HCEC 1CT (cell line): Measurements from ENCODE around the gene FAM193A.
"Not testable (repeated sequence)": the region's sequence is repeated elsewhere in the genome, so short reads cannot be mapped to it uniquely, and the experiment has no call there.

ENCODE experiments used
- DNase-seq: peaks from one replicate; pipeline ENCODE4 v3.0.0-alpha.2; 2017

The FAM193A gene

DNA sequence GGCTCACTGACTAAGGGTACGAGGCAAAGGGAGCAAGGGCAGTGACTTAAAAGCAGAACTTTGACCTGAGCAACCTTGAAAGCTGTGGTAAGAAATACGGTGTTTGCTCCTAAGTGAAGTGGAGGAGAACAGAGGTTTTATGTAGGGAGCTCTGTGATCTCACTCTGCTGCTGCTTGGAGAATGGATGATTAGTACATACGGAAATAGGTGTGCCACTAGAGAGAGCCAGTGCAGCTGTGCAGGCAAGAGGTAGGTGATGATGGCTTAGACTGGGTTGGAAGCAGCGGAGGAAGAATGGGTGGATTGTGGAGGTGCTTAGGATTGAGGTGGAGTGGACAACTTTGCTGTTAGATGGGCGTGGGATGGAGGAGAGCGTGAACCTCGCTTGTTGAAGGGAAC is 85.0 kb downstream of the FAM193A start:
- no peak for DNase-seq

DNA sequence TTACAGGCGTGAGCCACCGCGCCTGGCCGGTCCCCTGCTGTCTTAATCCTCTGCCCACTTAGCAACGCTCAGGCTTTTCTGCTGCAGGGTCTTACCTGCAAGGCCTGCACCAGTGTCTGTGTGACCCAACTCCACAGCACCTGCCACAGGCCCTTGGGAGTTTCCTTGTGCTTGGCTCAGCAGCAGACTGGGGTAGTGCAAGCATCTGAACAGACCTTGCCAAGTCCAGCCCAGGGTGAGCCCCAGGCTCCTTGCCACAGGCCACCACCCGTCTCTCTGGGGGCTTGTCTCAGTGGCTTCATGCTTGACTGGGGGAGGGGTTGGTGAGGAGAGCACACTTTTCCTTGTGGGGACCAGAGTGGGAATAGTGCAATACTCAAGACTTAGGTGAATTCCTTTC is 87.0 kb downstream of the FAM193A start:
- no peak for DNase-seq

DNA sequence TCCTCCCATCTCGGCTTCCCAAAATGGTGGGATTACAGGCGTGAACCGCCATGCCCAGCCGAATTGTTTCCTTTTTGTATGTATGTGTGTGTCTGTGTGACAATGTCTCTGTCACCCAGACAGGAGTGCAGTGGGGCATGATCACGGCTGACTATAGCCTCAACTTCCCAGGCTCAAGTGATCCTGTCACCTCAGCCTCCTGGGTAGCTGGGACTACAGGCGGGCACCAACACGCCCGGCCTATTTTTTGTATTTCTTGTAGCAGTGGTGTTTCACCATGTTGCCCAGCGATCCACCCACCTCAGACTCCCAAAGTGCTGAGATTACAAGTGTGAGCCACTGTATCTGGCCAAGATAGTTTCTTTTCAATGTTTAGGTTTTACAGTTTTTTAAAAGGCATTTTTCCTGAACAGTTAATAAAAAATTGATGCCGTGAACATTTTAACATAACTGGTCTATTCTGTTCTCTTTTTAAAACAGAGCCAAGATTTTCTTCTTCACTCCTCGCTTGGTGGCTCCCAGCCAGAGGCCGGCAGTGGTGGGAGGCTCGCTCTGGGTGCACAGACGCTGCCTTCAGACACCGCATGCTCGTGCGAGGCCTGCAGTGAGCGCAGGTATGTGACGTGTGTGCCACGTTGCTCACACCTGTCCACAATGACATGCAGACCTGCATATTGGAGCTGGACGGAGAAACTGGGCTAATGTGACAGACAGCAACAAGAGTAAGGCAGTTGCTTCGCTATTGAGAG is 88.5 kb downstream of the FAM193A start:
- no peak for DNase-seq

DNA sequence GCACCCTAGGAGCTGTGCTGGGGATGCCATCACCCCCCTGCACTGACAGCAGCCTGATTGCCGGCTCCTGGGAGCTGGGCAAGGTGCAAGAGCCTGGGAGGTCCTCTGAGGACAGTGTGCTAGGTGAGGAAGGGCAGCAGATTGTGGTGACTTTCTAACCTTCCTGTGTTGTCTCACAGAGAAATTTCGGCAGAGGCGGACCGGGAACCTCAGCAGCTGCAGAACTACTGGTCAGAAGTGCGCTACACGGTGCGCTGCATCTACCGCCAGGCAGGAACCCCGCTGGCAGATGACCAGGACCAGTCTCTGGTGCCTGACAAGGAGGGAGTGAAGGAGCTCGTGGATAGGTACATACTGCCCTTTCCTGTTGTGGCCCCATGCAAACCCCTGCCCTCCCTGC is 89.8 kb downstream of the FAM193A start:
- DNase-seq, result no peak

DNA sequence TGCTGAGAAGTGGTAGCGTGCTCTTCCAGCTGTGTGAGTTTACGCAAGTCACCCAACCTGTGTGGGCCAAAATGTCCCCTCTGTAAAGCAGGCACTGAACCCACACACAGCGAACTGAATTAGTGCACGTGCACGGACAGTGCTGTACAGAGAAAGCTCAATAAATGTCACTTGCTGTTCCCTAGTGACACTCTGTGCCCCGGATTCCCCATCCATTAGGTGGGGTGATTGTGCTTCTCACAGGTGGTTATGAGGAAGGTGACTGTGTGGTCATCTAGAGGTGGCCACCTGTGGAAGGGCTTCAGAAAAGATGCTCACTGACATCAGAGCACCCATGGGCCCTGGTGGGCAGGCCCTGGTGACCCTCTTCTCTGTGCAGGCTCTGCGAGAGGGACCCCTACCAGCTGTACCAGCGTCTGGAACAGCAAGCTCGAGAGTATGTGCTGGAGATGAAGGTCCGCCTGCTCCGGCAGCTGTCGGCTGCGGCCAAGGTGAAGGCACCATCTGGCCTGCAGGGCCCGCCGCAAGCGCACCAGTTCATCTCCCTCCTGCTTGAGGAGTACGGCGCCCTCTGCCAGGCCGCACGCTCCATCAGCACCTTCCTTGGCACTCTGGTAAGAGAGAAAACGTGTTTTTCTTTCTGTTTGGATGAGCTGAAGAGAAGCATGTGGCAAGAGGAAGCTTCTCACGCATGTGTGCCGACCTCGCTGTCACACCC is 94.3 kb downstream of the FAM193A start:
- no peak for DNase-seq

DNA sequence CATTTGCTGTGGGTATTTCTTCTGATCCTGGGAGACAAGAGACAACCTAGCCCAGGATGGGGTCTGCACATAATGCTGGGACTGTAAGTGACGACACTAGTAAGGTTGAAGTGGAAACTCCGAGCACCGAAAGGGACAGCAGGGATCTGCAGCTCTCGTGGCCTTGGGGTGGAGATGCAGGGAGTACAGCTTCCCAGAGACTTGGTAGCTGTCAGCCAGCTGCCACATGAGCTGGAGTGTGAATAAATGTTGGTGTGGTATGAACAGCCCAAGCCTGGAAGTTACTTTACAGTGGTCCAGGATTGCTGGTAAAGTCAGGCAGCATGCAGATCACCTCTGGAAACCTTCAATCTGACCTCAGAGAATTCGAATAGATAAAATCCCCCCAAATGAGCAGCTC is 97.6 kb downstream of the FAM193A start:
- no peak for DNase-seq

DNA sequence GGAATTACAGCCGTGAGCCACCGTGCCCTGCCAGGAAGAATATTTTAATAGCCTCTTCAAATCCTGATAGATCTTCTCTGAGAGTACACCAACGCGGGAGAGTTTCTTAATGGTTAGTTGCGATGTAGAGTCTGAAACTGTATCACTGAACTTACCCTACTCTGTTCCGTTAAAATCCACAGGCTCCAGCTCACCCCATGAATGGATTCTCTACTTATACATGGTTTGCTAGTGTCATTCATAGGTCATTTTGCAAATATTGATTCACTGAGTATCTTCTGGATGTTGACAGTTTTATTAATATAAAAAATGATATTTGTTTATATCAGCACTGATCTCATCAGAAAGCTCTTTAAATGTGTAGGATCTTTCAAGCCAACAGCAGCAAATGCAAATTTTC is 99.9 kb downstream of the FAM193A start:
- DNase-seq, result no peak

DNA sequence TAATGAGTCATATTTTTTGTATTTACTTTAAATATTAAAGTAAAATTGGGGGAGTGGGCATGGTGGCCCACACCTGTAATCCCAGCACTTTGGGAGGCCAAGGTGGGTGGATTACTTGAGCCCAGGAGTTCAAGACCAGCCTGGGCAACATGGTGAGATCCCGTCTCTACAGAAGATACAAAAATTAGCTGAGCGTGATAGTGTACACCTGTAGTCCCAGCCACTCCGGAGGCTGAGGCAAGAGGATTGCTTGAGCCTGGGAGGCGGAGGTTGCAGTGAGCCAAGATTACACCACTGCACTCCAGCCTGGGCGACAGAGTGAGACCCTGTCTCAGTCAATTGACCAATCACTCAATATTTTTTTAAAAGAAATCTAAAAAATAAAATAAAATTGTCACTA is 100.5 kb downstream of the FAM193A start:
- DNase-seq, result not testable (repeated sequence)

DNA sequence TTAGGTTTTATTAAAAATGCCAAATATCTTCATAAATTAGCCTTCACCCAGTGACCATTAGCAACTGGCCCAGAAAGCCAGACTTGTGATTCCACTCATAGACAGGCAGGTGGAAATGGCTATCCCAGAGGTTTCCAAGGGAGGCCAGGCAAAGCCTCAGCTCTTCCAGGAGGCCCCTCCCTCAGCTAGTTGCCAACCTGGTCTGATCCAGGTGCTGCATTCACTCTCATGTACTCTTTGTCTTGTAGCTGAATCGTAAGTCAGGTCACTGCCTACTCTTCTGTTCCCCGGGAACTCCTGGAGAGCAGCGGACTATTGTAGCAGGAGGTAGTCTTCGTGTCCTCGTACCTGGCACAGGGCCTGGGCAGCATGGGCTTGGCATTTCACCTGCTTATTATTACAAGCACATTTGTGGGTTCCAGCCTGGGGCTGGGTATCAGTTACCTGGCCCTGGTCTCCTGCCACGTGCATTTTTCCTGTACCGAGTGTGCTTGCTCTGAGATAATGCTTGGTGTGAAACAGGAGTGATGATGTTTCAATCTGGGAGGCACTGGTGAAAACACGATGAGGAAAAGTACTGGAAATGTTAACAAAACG is 101.6 kb downstream of the FAM193A start:
- no peak for DNase-seq

DNA sequence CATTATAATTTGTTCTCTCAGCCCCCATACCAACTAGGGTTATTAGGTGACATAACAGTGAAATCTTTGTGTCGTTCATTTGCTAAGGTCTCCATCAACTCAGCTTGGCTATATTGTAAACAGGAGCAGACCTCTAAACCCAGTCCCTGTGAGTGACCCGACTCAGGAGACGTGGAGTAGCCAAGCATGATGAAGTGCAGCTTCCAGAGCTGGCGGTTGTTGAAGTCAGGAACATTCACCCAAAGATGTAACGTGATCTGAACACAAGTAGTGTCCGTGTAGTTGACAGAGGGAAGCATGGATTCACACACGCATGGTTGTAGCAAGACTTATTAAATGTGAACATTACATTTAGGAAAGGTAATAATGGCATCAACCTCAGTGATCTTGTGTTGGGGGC is 102.3 kb downstream of the FAM193A start:
- no peak for DNase-seq

DNA sequence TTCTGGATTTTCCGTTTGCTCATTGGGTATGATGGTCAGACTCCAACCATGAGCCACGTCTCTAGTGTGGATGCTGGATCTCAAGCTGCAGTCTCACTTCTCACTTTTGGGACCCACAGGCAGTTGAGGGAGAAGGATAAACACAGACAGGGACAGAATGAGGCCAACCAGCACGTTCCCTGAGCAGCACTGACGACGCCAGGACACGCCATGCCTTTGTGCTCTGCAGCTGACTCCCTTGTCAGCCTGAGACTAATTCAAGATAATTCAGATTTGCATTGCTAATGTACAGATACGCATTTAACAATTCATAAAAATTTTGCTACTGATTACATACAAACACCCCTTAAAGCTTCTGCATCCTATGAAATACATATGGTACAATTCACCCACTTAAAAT is 106.5 kb downstream of the FAM193A start:
- DNase-seq, result no peak

DNA sequence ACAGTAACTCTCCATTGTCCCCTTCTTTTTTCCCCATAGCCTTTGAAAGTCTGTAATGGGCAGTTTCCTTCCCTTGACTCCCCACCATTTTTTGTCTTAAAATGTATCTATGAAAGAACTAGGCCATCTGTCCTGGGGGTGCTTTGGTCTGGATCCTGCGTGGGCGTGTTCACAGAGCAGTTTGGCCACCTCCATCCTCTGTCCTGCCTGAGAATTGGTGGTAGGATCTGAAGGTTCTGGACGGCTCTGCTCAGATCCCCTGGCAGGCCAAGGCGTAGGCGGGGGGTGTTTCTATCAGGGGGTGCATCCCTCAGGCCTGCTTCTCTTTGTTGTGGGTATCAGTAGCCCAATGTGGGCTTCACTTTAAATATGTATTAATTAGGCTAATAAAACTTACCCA is 107.1 kb downstream of the FAM193A start:
- DNase-seq, result no peak

DNA sequence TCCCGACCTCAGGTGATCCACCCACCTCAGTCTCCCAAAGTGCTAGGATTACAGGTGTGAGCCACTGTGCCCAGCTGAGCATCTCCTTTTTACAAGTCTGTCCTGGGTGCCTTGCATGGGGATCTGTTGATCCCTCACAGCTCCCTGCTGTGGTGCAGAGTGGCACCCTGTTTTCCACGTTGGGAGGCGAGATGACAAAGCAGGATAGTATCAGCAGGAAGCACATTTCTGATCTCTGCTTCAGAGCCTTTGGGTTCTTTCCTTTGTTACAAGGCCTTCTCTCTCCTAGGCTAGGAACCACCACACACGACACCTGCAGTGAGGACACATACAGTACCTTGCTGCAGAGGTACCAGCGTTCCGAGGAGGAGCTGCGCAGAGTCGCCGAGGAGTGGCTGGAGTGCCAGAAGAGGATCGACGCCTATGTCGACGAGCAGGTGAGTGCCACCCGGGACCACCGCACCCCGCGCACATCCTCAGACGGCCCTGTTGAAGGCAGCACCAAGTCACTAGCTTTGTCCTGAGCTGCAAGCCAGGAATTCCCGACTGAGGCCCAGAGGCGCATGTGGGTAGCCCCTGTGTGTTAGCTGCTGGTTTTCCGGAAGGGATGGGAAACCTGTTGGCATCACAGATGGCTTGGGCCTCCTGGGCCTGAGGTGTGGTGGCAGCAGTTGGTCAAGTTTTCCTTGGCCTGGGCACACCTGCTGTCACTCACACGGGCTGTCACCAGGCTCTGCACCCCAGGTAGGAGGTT is 110.1 kb downstream of the FAM193A start:
- no peak for DNase-seq

DNA sequence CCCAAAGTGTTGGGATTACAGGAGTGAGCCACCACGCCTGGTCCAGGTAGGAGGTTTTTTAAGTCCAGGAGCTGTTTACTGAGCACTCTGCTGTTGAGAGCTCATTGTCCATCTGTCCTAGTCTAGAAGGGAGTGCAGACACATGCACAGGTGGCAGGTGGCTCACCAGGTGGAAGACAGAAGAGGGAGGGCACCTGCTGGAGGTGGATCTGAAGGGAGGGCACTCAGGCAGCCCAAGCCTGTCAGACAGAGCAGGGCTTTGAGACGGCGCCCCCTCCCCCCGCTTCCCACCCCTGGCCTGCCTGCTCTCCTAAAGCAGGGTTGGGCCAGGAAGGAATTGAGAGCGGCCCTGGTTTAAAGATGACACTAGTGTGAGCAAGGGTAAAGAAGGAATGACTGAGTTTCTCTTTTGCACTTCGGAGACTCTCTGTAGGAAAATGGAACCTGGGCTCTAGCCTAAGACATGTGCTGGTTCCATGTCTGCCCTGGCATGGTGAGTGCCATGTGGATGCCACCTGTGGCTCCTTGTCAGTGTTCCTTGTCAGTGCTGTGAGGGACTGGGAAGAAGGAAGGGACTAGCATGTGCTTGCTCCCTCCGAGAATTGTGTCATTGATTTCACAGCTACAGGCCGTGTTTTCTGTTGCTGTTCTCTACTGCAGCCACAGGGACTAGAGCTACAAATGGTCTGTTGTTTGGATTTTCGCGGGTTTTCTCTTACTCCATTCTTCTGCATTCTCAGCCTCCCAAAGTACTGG is 111.1 kb downstream of the FAM193A start:
- no peak for DNase-seq

DNA sequence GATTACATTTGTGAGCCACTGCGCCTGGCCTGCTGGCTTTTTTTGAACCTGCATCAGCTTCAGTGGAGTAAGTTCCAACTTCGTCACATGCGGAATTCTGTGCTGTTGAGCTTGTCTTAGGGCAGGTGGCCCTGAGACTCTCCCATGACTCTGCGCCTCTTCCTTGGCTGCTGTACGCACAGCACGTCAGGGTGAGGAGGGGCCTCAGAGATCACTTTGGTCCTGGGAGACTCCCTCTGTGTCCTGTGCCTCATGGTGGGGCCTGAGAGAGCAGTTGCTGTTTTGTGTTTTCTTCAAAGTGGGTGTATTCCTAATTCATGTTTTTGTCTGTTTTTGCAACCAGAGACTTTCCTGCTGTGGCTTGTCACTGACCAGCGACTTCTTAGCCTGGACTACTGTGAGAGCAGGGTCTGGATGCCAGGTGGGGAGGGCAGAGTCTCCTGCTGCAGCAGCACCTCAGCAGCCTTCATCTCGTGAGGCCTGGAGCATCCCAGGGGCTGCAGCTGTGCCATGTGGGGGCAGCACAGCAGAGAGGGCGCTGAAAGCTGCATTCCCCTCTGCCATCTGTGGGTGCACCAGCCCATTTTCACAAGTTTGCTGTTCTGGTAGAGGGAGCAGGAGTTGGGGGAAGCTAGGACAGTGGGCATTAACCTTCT is 111.8 kb downstream of the FAM193A start:
- DNase-seq, result no peak

DNA sequence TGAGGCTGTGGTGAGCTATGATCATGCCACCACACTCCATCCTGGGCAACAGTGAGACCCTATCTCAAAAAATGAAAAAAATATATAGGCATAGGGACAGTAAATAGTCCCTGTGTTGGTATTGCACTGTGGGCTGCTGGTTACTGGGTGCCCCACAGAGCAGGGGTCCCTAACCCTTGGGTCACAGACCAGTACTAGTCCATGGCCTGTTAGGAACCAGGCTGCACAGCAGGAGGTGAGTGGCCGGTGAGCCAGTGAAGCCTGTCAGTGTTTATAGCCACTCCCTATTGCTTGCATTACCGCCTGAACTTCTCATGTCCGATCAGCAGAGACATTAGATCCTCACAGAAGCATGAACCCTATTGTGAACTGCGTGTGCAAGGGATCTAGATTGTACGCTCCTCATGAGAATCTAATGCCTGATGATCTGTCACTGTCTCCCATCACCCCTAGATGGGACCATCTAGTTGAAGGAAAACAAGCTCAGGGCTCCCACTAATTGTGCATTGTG is 113.2 kb downstream of the FAM193A start:
- no peak for DNase-seq

DNA sequence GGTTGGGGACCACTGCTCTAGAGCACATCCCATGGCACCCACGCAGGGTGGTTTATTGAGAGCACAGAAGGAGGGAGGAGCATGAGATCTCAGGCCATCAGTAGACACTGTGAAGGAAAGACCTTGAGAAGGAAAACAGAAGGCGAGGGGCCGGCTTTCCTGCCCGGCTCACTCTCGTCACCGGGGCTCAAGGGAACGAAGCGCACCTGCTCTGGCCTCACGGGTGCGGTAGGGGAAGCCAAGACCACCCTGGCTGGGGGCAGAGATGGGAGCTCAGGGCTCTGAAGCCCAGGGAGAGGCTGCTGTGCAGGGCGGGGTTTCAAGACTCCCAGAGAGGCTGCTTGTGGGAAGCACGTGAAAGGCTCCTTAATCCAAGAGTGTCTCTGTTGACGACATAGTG is 113.8 kb downstream of the FAM193A start:
- no peak for DNase-seq

DNA sequence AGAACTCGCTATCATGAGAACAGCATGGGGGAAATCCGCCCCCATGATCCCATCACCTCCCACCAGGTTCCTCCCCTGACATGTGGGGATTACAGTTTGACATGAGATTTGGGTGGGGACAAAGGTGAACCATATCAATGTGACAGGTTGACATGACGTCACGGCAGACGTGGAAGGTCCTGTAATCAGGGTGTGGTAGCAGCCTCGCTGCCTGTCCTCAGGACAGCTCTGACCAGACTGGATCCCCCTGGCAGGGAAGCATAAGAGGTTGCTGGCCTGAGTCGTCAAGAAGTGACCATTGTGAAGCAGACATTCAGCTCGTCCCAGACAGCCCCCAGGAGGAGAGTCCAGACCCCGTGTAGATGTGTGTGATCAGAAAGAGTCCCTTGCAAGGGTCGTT is 115.1 kb downstream of the FAM193A start:
- DNase-seq, result no peak

DNA sequence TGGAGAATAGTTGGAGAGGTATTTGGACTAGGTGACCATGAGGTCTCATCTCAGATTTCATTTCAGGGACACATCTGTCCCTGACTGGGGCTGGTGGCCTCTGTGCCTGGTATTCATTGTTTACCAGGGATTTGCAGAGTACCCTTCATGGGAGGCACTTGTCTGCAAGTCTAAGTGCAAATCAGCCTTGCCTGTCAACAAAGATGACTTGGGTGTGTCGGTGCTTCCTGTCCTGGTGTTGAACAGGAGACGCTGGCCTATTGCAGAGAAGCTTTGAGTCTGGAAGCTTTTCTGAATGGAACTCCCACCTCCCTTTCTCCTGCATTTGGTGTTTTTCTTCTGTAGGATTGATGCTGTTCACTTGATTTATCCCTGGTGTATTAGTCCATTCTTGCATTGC is 115.6 kb downstream of the FAM193A start:
- DNase-seq, result no peak

DNA sequence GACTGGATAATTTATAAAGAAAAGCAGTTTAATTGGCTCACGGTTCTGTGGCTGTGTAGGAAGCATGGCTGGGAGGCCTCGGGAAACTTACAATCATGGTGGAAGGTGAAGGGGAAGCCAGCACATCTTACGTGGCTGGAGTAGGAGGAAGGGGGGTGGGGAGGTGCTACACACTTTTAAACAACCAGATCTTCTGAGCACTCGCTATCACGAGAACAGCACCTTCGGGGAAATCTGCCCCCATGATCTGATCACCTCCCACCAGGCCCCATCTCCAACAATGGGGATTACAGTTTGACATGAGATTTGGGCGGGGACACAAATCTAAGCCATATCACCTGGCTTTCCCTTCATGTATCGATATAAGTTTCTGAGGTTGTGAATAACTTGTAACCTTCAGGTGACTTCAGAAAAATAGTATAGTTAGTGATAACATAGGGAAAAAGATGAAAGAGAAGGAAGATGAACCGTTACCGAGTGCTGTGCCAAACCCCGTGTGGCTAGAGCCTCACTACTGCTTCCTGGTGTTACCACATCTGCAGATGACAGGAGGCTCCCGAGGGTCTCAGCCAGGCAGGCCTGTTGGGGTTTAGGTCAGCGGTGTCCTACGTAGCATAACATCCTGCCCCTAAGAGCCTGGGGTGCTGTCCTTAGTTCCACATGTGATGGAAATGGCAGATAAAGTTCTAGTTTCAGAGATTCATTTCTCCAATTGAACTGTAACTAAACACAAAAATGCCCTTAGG is 116.1 kb downstream of the FAM193A start:
- no peak for DNase-seq

DNA sequence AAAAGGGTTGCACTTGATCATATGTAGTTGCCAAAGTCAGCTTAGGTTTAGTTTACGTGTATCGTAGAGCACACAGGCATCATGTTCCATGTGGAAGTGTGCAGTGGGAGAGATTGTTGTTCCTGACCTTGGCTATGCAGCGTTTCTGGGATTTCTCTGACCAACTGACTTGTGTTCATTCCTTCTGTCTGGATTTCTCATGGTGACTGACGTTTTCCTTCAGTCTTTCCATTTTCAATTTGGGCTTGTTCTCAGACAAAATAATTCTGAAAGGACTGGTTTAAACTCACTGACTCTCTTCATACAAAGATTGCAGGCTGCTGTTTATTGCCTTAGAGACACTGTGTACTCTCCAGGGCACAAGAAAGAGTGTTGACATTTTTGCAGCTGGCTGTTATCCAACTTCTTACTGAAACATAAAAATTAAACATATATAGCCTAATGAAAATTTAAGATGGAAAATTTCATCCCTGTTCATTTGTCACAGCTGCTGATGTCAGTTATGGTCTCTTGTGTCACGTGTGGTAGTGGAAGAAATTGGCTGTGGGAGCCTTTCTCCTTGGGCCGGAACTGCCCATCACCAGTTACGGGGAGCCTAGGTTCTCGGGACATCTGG is 124.3 kb downstream of the FAM193A start:
- DNase-seq, result no peak
